ENCODE results near the gene HMG20B. TPM values are rescaled to one million over a fixed set of nuclear protein-coding genes. Genes with fewer than 3 reads are reported as not detected.

HMG20B gene
- polyA plus RNA-seq, 4 donors: 67.9 to 111 (median 91.2) TPM

- DNase-seq (ENCODE audit: low read depth in 4 of 4, low spot score in 2 of 4): no peak
Measured at GRCh38 chr19:3604227-3604986, 31.7 kb downstream of the HMG20B start.

DNA sequence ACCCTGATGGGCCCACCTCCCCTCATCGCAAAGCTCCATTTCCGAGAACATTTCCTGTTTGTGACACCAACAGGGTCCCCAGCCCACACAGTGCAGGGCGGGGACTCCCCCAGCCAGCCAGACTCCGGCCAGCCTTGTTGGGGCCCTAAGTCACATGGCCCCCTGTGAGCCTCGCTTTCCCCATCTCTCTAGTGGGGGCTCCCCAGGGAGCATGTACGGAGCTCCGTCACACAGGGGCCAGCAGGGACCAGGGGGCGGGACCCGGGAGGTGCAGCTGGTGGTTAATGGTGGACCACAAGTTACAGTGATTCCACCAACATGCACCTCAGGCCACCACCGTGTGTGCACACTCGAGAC, 32.2 kb downstream of the HMG20B start:
- DNase-seq (ENCODE audit: low read depth in 4 of 4, low spot score in 2 of 4): no peak

DNA sequence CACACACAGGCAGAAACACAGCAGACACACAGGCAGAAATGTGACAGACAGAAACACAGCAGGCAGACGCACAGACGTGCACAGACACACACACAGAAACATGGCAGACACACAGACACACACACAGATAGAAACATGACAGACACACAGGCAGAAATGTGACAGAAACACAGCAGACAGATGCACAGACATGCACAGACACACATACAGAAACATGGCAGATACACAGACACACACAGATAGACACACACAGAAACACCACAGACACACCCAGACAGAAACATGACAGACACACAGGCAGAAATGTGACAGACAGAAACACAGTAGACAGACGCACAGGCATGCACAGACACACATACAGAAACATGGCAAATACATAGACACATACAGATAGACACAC, 32.6 kb downstream of the HMG20B start:
- no peak for DNase-seq (ENCODE audit: low read depth in 4 of 4, low spot score in 2 of 4)

- no peak for DNase-seq (ENCODE audit: low read depth in 4 of 4, low spot score in 2 of 4)
Measured at GRCh38 chr19:3605770-3606169, 33.0 kb downstream of the HMG20B start.

GRCh38 chr19:3606174-3606689, 33.5 kb downstream of the HMG20B start:
- no peak for DNase-seq (ENCODE audit: low read depth in 4 of 4, low spot score in 2 of 4)

DNA sequence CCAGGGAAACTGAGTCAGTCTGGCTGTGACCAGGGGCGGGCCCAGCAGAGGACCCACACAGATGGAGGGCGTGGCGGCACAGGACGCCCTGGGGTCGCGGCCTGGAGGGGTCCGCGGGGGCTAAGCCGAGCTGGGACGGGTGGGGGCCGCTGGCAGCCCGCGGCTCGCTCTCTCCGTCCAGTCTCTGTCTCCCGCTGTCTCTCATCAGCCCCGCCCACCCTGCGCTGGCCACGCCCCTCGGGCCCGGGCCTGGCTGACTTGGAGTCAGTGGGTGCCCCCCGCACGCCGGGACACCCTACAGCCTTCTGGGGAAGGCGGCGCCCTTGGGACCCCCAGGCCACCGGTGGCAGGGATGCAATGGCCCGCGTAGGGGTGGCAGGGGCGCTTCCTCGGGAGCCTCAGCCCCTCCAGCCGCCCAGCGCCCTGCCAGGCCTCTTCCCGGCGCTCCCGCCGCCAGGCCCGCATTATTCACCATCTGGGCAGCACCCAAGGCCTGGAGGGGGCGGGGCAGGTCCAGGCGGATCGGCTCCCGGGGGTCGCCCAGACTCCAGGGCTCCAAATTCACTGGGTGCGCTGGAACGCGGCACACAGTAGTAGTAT, 34.0 kb downstream of the HMG20B start, which contains the start of gene TBXA2R:
Gene TBXA2R (minus strand): TSS at position 186 of the 600 bp plus-strand sequence. CDS start 6,241 bp downstream, outside the sequence.
- no peak for DNase-seq (ENCODE audit: low read depth in 4 of 4, low spot score in 2 of 4)

DNA sequence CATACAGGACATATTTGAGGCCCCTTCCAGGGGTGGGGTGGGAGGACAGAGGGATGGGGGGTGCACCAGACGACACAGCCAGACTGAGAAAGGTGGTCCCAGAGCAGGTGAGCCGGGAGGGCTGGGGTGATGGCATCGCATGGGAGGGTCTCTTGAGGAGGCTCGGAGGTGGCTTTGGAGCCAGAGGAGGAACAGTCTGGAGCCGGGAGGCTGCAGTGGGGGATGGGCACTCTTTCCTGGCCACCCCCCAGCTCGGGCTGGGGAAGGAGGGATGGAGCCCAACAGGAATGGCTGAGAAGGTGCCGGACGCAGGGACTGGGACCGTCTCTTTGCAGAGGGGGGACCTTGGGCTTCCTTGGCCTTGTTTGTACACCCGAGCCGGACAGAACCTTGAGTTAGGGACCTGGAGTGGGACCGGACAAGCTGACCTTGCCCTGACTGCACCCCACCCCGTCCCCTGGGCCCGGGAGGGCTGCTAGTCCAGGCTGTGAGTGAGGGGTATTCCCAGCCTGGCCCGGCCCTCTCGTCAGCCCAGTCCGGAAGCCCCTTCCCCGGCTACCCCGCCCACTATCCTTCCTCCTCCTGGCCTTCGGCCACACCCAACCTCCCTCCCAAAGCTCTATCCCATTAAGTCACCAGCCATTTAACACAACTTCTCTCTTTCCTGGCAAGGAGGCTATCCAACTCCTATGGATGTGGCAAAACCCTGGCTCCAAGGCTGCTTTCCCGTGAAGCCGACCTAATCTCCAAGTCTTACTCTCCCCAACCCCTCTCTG, 34.7 kb downstream of the HMG20B start:
- DNase-seq (ENCODE audit: low read depth in 4 of 4, low spot score in 2 of 4): no peak

- DNase-seq (ENCODE audit: low read depth in 4 of 4, low spot score in 2 of 4): no peak
Measured at GRCh38 chr19:3608079-3608641, 35.4 kb downstream of the HMG20B start.

DNA sequence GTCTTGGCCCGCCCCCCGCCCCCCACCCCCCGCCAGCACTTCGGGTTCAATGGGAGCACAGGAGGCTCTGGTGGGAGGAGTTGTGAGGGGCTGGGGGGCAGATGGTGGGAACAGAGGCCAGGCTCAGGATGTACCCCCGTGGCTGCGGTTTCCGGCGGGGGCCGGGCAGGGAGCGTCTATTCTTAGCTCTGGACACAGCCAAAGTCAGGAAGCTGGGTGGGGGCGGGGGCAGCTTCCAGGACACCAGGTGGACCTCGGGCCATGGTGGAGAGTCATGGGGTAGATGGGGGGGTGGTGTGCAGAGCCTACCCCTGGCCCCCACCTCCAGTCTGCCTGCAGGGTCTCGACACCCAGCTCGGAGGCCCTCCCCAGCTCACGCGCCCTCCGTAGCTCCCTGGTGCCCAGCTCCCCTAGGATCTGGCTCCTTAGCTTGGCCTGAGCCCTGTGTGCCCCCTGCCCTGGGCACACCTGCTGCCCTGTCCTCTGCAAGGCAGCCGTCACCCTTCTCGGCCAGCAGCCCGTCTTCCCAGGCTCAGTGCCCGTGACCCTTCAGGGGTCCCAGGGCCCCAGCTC, 36.1 kb downstream of the HMG20B start:
- DNase-seq (ENCODE audit: low read depth in 4 of 4, low spot score in 2 of 4): no peak

DNA sequence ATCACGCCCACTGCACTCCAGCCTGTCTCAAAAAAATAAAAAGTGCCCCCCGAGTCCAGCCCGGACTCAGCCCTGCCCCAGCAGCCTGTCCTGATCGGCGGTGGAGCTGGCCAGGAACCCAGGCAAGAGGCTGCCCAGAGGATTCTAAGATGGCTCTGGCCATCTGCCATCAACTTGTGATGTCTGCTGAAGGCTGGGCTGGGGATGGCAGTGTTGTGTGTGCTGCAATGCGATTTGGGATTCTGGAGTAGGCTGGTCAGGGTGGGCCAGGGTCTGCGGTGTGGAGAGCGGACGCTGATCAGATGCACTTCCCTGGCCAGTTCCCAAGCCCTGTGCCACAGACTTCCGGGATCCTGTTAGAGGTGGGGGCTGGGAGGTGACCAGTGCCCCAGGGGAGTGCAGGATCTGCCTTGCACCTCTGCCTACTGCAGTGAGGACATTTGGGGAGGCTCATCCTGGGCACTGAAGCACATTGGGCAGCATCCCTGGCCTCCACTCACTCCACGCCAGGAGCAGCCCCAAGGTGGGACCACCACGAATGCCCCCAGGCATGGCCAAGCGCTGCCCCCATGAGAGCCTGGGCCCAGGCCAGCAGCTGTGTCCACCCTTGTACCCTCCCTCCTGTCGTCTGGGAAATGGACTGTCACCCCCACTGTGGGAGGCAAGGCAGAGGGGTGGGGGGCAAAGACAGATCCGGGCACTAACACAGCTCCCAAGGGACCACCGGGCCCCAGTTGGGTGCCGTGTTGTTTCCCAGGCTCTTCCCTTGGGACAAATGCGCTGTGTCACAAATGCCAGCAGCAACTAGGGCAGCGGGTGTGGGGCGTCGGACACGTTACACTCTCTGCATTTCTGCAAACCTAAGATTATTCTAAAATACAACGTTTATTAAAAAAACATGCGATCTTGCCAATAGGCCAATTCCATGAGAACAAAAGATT, 37.3 kb downstream of the HMG20B start:
- no peak for DNase-seq (ENCODE audit: low read depth in 4 of 4, low spot score in 2 of 4)

GRCh38 chr19:3610745-3611717, 38.3 kb downstream of the HMG20B start:
- no peak for DNase-seq (ENCODE audit: low read depth in 4 of 4, low spot score in 2 of 4)

GRCh38 chr19:3611841-3612240, 39.1 kb downstream of the HMG20B start:
- no peak for DNase-seq (ENCODE audit: low read depth in 4 of 4, low spot score in 2 of 4)

DNA sequence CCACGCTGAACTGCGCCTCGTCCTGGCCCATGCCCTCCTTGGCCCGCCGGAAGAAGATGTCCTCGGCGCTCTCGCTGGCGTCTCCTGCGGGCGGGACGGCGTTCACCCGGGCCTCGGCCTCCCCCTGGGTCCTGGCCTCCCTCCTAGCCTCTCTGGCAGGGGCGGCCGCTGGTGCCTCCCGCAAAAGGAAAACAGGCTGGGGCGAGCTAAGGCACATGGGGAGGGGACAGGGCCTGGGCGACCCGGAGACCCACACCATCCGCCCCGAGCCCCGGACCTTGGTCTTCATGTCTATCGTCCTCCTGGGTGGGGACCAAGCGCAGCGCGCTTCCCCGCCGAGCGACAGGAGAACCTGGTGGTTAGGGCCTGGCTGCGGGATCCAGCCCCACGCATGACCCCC, 39.6 kb downstream of the HMG20B start:
- no peak for DNase-seq (ENCODE audit: low read depth in 4 of 4, low spot score in 2 of 4)

GRCh38 chr19:3612901-3613741, 40.4 kb downstream of the HMG20B start:
- no peak for DNase-seq (ENCODE audit: low read depth in 4 of 4, low spot score in 2 of 4)

DNA sequence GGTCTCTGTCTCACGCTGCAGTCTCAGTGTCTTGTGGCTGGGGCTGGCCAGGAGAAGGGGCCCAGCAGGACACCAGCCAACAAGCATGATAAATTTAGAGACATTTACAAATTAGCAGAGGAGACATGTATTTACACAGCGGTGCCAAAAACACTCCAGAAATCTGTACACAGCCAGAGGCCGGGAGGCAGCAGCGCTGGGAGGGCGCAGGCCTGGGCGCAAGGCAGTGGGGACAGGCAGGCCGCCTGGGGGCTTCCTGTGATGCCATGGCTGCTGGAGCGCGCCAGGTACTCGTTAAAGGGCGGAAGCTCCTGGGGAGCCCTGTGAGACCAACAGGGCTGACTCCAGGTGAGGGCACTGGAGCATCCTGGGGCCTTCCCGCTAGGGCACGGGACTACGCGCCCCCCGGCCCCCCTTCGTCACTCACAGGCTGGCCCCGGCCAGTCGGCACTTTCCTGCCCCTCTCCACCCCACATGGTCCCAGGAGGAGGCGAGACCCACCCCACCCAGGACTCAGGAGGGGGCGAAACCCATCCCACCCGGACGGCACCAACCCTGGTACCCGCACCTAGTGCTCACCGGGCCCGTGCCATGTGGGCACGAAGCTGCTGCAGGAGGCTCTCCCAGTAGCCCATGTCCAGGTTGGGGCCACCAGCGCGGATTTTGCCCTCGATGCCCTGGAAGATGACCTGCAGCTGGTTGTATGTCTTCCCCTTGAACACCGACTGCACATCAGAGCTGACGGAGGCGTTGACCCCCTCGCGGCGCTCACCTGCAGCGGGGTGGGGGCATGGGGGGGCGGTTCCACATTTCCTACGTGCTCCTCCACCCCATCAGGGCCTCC, 41.3 kb downstream of the HMG20B start:
- no peak for DNase-seq (ENCODE audit: low read depth in 4 of 4, low spot score in 2 of 4)

DNA sequence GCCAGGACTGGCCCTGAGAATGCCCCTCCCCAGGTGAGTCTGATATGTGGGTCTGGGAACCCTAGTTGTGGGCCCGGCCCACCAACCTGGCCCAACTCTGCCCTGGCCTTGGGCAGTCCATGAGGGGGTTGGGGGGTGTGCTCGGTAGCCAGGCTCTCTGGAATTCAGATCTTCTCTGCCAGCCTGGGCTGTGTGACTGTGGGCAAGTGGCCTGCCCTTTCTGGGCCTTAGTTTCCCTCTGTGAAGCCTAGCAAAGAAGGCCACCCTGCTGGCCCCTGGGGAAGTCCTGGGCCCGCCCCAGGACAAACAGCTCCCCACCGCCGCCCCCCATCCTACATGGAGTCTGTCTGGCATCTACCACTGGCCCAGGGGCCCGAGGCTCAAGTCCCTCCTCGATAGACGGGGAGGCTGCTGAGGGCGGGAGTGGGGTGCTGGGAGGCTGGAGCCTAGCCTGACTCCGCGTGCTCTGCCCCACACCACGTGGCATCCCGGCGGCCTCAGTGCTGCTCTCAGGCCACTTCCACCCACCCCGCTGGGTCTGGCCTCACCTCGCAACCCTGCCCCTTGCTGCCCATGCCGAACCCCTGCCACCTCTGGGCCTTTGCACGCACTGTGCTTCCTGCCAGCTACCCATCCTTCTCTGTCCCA, 42.2 kb downstream of the HMG20B start:
- DNase-seq (ENCODE audit: low read depth in 4 of 4, low spot score in 2 of 4): no peak

Data from left renal cortex interstitium (tissue), 4 donors.